RPMI8226 (cell line): ENCODE measurements around the gene GADD45G.

Experiments used
- DNase-seq: peaks from one replicate; pipeline ENCODE4 v3.0.0-alpha.2; 2015

GADD45G gene

GRCh38 chr9:89655056-89655989, 50.5 kb downstream of the GADD45G start:
- no peak for DNase-seq
